T-cell (primary cell): Measurements from ENCODE around the gene IQCH. TPM values are rescaled to one million over a fixed set of nuclear protein-coding genes. Genes with fewer than 3 reads are reported as not detected.

Source experiments
- ATAC-seq, 4 experiments: fragments of 200-7000 bp in 3 of 4; fragments of 150-1000 bp in 1 of 4; cut with Tn5 transposase; replicated peaks in 1 of 4; 1 replicate in 3 of 4; 2 replicates in 1 of 4; pipeline ENCODE4 v1.10.0; 2021; ENCODE audit warnings: moderate library complexity in 3 of 4, mild to moderate bottlenecking in 2 of 4, moderate number of reproducible peaks in 1 of 4
- CTCF ChIA-PET, 2 donors: fragments of 300-600 bp; sonication (Branson Sonifier 250); formaldehyde crosslinking; loops; one replicate each; lab custom pipeline; 2022; ENCODE audit warnings: antibody characterized with exemption in 2 of 2; lab: Charles Lee
- POLR2A ChIA-PET, 2 donors: fragments of 300-600 bp; sonication (Branson Sonifier 250); formaldehyde crosslinking; loops; one replicate each; lab custom pipeline; 2022; ENCODE audit warnings: antibody characterized with exemption in 2 of 2; lab: Charles Lee
- DNase-seq, 35 experiments: peaks; one replicate each; pipeline versions ENCODE4 v3.0.0 to v3.0.0-alpha.2; 2013 to 2023
- H3K27ac ChIP-seq: one replicate; pipeline ENCODE4 v1.5.1; 2013; ENCODE audit warnings: low read length
- H3K27me3 ChIP-seq, 2 experiments: replicated peaks in 1 of 2; 1 replicate in 1 of 2; 2 replicates in 1 of 2; pipeline versions ENCODE4 v1.6.1 to v1.7.0; 2013; ENCODE audit warnings: low read length in 1 of 2, mixed read lengths in 1 of 2; ENCODE audit not compliant: control insufficient read depth in 2 of 2, insufficient read depth in 2 of 2; ENCODE audit errors: extremely low read depth in 1 of 2
- H3K36me3 ChIP-seq, 2 donors: 1 replicate in 1 of 2; 2 replicates in 1 of 2; pipeline versions ENCODE4 v1.6.1 to v1.7.0; 2013; ENCODE audit warnings: low read length in 1 of 2; ENCODE audit not compliant: control insufficient read depth in 2 of 2, insufficient read depth in 1 of 2; ENCODE audit errors: extremely low read depth in 1 of 2
- H3K4me1 ChIP-seq, 2 experiments: 1 replicate in 1 of 2; 2 replicates in 1 of 2; pipeline versions ENCODE4 v1.6.1 to v1.7.0; 2013; ENCODE audit warnings: low read length in 2 of 2, mixed read lengths in 1 of 2; ENCODE audit not compliant: insufficient read depth in 2 of 2, control insufficient read depth in 1 of 2; ENCODE audit errors: extremely low read depth in 1 of 2
- H3K4me3 ChIP-seq, 2 donors: 1 replicate in 1 of 2; 2 replicates in 1 of 2; pipeline versions ENCODE4 v1.5.1 to v1.7.0; 2013; ENCODE audit warnings: mild to moderate bottlenecking in 2 of 2, low read length in 1 of 2, moderate library complexity in 1 of 2; ENCODE audit not compliant: control insufficient read depth in 1 of 2; ENCODE audit errors: extremely low read depth in 1 of 2
- H3K9me3 ChIP-seq: 2 replicates; pipeline ENCODE4 v1.7.0; 2013
- H3K27ac Mint-ChIP-seq, 2 donors: one replicate each; pipeline ENCODE4 v1.8.0; 2020 to 2021; ENCODE audit warnings: mild to moderate bottlenecking in 2 of 2, mixed read lengths in 2 of 2
- H3K27me3 Mint-ChIP-seq, 2 donors: one replicate each; pipeline ENCODE4 v1.8.0; 2021 to 2022; ENCODE audit warnings: mixed read lengths in 2 of 2
- H3K36me3 Mint-ChIP-seq: one replicate; pipeline ENCODE4 v1.8.0; 2021; ENCODE audit warnings: mixed read lengths
- H3K4me1 Mint-ChIP-seq, 3 donors: one replicate each; pipeline ENCODE4 v1.8.0; 2020 to 2022; ENCODE audit warnings: mixed read lengths in 3 of 3, mild to moderate bottlenecking in 1 of 3
- H3K4me3 Mint-ChIP-seq, 3 donors: one replicate each; pipeline ENCODE4 v1.8.0; 2020 to 2022; ENCODE audit warnings: mild to moderate bottlenecking in 3 of 3, mixed read lengths in 3 of 3, moderate library complexity in 3 of 3
- H3K9me3 Mint-ChIP-seq, 3 donors: one replicate each; pipeline ENCODE4 v1.8.0; 2020 to 2022; ENCODE audit warnings: mixed read lengths in 3 of 3
- WGBS: methylation state at CpG from one replicate; pipeline ENCODE4 v1.1.5; 2013; ENCODE audit warnings: missing lambda C conversion rate; ENCODE audit not compliant: insufficient coverage; 5-methylcytosine and 5-hydroxymethylcytosine counted together
- total RNA-seq, 35 experiments: library from RNA in 6 of 35; stranded (reverse) in 6 of 35; fragments of 120-200 nt in 1 of 35; gene quantifications; one replicate each; pipeline versions ENCODE4 v1.2.1 to v1.2.4 and lab custom pipeline; 2013 to 2026

IQCH gene
- total RNA-seq, 5 donors from 2014 or later (not counting 1 experiment from before 2014, with no cell fraction given) = 0.43 to 2.6 (median 1.3) TPM

GRCh38 chr15:67343206-67343605, 88.6 kb downstream of the IQCH start:
- POLR2A ChIA-PET = no interaction called here
- Histone ChIP-seq H3K27ac (no peak overlapping the region), H3K27me3 (peaks cover 0 to 3% of the 10 kb centered on the region in 2 experiments), H3K36me3 (no peaks in the 10 kb centered on the region), H3K9me3 (peaks cover 6% of the 10 kb centered on the region), H3K4me1 (no peaks in the 10 kb centered on the region), H3K4me3 (no peak overlapping the region)
- CTCF ChIA-PET = no interaction called here
- DNase-seq = no peak
- no peak for ATAC-seq
- peaks cover 25% of the 10 kb centered on the region for H3K36me3 Mint-ChIP-seq
- no peak overlapping the region for H3K27ac Mint-ChIP-seq
- peaks cover 2 to 5% of the 10 kb centered on the region in 2 donors for H3K27me3 Mint-ChIP-seq
- H3K4me3 Mint-ChIP-seq = no peak overlapping the region
- peaks cover 4 to 28% (median 14%) of the 10 kb centered on the region in 3 donors for H3K9me3 Mint-ChIP-seq
- no peaks in the 10 kb centered on the region for H3K4me1 Mint-ChIP-seq

GRCh38 chr15:67349634-67350033, 95.0 kb downstream of the IQCH start:
- H3K27me3 Mint-ChIP-seq = peaks cover 1 to 2% of the 10 kb centered on the region in 2 donors
- ChIA-PET CTCF (no interaction called here), POLR2A (interaction anchor here in 1 of 2 donors (1.0 kb wide), 1 partner anchor 24 kb away, joined by 3 read pairs; no protein-coding TSS in a partner anchor)
- no peaks in the 10 kb centered on the region for H3K27me3 ChIP-seq
- H3K9me3 ChIP-seq = peaks cover 6% of the 10 kb centered on the region
- H3K4me1 ChIP-seq = no peaks in the 10 kb centered on the region
- no peaks in the 10 kb centered on the region for H3K4me1 Mint-ChIP-seq
- ATAC-seq (no peak), DNase-seq (no peak)
- no peak overlapping the region for H3K27ac Mint-ChIP-seq
- H3K9me3 Mint-ChIP-seq = peaks cover 4 to 30% (median 20%) of the 10 kb centered on the region in 3 donors
- no peaks in the 10 kb centered on the region for H3K36me3 ChIP-seq
- H3K4me3 ChIP-seq = no peak overlapping the region
- H3K36me3 Mint-ChIP-seq = peaks cover 20% of the 10 kb centered on the region
- H3K27ac ChIP-seq = no peak overlapping the region
- no peak overlapping the region for H3K4me3 Mint-ChIP-seq

GRCh38 chr15:67350042-67350441, 95.5 kb downstream of the IQCH start:
- H3K27ac ChIP-seq = no peak overlapping the region
- Mint-ChIP-seq H3K36me3 (peaks cover 19% of the 10 kb centered on the region), H3K27ac (no peak overlapping the region), H3K9me3 (peaks cover 4 to 28% (median 18%) of the 10 kb centered on the region in 3 donors), H3K4me1 (no peaks in the 10 kb centered on the region), H3K4me3 (no peak overlapping the region), H3K27me3 (peaks cover 0 to 2% of the 10 kb centered on the region in 2 donors)
- DNase-seq (no peak), ATAC-seq (no peak)
- no peak overlapping the region for H3K4me3 ChIP-seq
- no peaks in the 10 kb centered on the region for H3K36me3 ChIP-seq
- H3K9me3 ChIP-seq = peaks cover 6% of the 10 kb centered on the region
- CTCF ChIA-PET = no interaction called here
- POLR2A ChIA-PET = no interaction called here
- no peaks in the 10 kb centered on the region for H3K4me1 ChIP-seq
- no peaks in the 10 kb centered on the region for H3K27me3 ChIP-seq
- no CpG with 5 or more reads among the region's 1 CpG for WGBS

- 100% methylated on average over 1 of the region's 5 CpGs for WGBS
- H3K27me3 ChIP-seq = no peaks in the 10 kb centered on the region
- H3K36me3 ChIP-seq = no peaks in the 10 kb centered on the region
- Mint-ChIP-seq H3K4me3 (no peak overlapping the region), H3K36me3 (peaks cover 3% of the 10 kb centered on the region), H3K27ac (no peak overlapping the region), H3K9me3 (no peaks in the 10 kb centered on the region), H3K27me3 (no peaks in the 10 kb centered on the region), H3K4me1 (no peaks in the 10 kb centered on the region)
- DNase-seq = no peak
- POLR2A ChIA-PET = interaction anchor here in 1 of 2 donors (0.7 kb wide), 1 partner anchor 838 kb away, joined by 3 read pairs; no protein-coding TSS in a partner anchor
- CTCF ChIA-PET = no interaction called here
- ATAC-seq = no peak
- no peak overlapping the region for H3K4me3 ChIP-seq
- H3K9me3 ChIP-seq = no peaks in the 10 kb centered on the region
- no peak overlapping the region for H3K27ac ChIP-seq
- H3K4me1 ChIP-seq = no peaks in the 10 kb centered on the region
These were observed 103.8 kb downstream of the IQCH start for GRCh38 chr15:67358391-67358790.

GRCh38 chr15:67358812-67359211, 104.2 kb downstream of the IQCH start:
- DNase-seq (no peak), ATAC-seq (no peak)
- H3K4me1 Mint-ChIP-seq = no peaks in the 10 kb centered on the region
- no peaks in the 10 kb centered on the region for H3K9me3 Mint-ChIP-seq
- peaks cover 1% of the 10 kb centered on the region for H3K36me3 Mint-ChIP-seq
- H3K27me3 Mint-ChIP-seq = no peaks in the 10 kb centered on the region
- Histone ChIP-seq H3K36me3 (no peaks in the 10 kb centered on the region), H3K4me3 (no peak overlapping the region), H3K9me3 (no peaks in the 10 kb centered on the region), H3K27ac (no peak overlapping the region), H3K27me3 (no peaks in the 10 kb centered on the region), H3K4me1 (no peaks in the 10 kb centered on the region)
- no peak overlapping the region for H3K27ac Mint-ChIP-seq
- no peak overlapping the region for H3K4me3 Mint-ChIP-seq
- ChIA-PET POLR2A (interaction anchor here in 1 of 2 donors (0.7 kb wide), 1 partner anchor 838 kb away, joined by 3 read pairs; no protein-coding TSS in a partner anchor), CTCF (no interaction called here)
- whole genome bisulfite sequencing = 86% methylated on average over 1 of the region's 3 CpGs

GRCh38 chr15:67359431-67360079, 105.0 kb downstream of the IQCH start:
- Histone ChIP-seq H3K27me3 (no peaks in the 10 kb centered on the region), H3K4me1 (no peaks in the 10 kb centered on the region), H3K36me3 (no peaks in the 10 kb centered on the region), H3K9me3 (no peaks in the 10 kb centered on the region), H3K4me3 (no peak overlapping the region), H3K27ac (no peak overlapping the region)
- H3K4me3 Mint-ChIP-seq = no peak overlapping the region
- DNase-seq = no peak
- no peaks in the 10 kb centered on the region for H3K27me3 Mint-ChIP-seq
- CTCF ChIA-PET = no interaction called here
- no peaks in the 10 kb centered on the region for H3K36me3 Mint-ChIP-seq
- POLR2A ChIA-PET = no interaction called here
- 69% methylated on average over 3 of the region's 8 CpGs for WGBS
- H3K4me1 Mint-ChIP-seq = no peaks in the 10 kb centered on the region
- no peaks in the 10 kb centered on the region for H3K9me3 Mint-ChIP-seq
- H3K27ac Mint-ChIP-seq = no peak overlapping the region
- ATAC-seq = no peak
